HepG2 (cell line): ENCODE results near the gene ACVR1B. TPM values are rescaled to one million over a fixed set of nuclear protein-coding genes. Genes with fewer than 3 reads are reported as not detected.

ENCODE experiments used
- AKAP8 ChIP-seq: sonication (generic); formaldehyde crosslinking; IDR thresholded peaks from 2 replicates; pipeline ENCODE4 v1.5.1; 2020; ENCODE audit warnings: mild to moderate bottlenecking, missing genetic modification reagents
- CAMTA2 ChIP-seq: sonication (generic); formaldehyde crosslinking; IDR thresholded peaks from 2 replicates; pipeline ENCODE4 v1.4.0; 2020; ENCODE audit warnings: mild to moderate bottlenecking, missing genetic modification reagents, borderline replicate concordance
- FOXC1 ChIP-seq: sonication (generic); formaldehyde crosslinking; IDR thresholded peaks from 2 replicates; pipeline ENCODE4 v1.8.0; 2022; ENCODE audit warnings: mild to moderate bottlenecking, missing genetic modification reagents, borderline replicate concordance
- HOXA9 ChIP-seq: sonication (generic); formaldehyde crosslinking; IDR thresholded peaks from 2 replicates; pipeline ENCODE4 v1.8.1; 2022; ENCODE audit warnings: missing genetic modification reagents, mild to moderate bottlenecking, moderate library complexity, borderline replicate concordance
- KDM6A ChIP-seq: IDR thresholded peaks from 2 replicates; pipeline ENCODE4 v1.6.1; 2016; ENCODE audit warnings: low read depth
- MATR3 ChIP-seq: sonication (generic); formaldehyde crosslinking; IDR thresholded peaks from 2 replicates; pipeline ENCODE4 v1.4.0; 2020; ENCODE audit warnings: missing genetic modification reagents
- NFIC ChIP-seq: IDR thresholded peaks from 2 replicates; pipeline ENCODE4 v1.6.1; 2012; ENCODE audit warnings: mild to moderate bottlenecking, low read length, inconsistent platforms
- NKX3-1 ChIP-seq: sonication (generic); formaldehyde crosslinking; IDR thresholded peaks from 2 replicates; pipeline ENCODE4 v1.5.0; 2020; ENCODE audit warnings: missing genetic modification reagents
- RBAK ChIP-seq: sonication (generic); formaldehyde crosslinking; IDR thresholded peaks from 2 replicates; pipeline ENCODE4 v1.5.1; 2020; ENCODE audit warnings: mild to moderate bottlenecking, missing genetic modification reagents
- RBM22 ChIP-seq: fragments of 200-400 bp; formaldehyde crosslinking; optimal IDR thresholded peaks from 2 replicates; pipeline ENCODE3; 2017; ENCODE audit warnings: mild to moderate bottlenecking, low read length, moderate library complexity
- RFX1 ChIP-seq: fragments of 450-650 bp; IDR thresholded peaks from 2 replicates; pipeline ENCODE4 v1.6.1; 2017
- SP5 ChIP-seq: IDR thresholded peaks from 2 replicates; pipeline ENCODE4 v1.6.1; 2016; ENCODE audit warnings: low read depth, borderline replicate concordance
- SPEN ChIP-seq: sonication (generic); formaldehyde crosslinking; IDR thresholded peaks from 2 replicates; pipeline ENCODE4 v1.5.1; 2020; ENCODE audit warnings: low read depth, mild to moderate bottlenecking, missing genetic modification reagents
- TCF12 ChIP-seq, 2 experiments: fragments of 450-650 bp in 1 of 2; sonication (generic) in 1 of 2; formaldehyde crosslinking in 1 of 2; IDR thresholded peaks; 2 replicates each; pipeline versions ENCODE4 v1.6.1 to v1.8.0; 2017 to 2022; ENCODE audit warnings: antibody characterized with exemption in 1 of 2, mild to moderate bottlenecking in 1 of 2, missing genetic modification reagents in 1 of 2, moderate library complexity in 1 of 2
- ZFX ChIP-seq: sonication (generic); formaldehyde crosslinking; IDR thresholded peaks from 2 replicates; pipeline ENCODE4 v1.4.0; 2020; ENCODE audit warnings: mild to moderate bottlenecking, low read depth, missing genetic modification reagents, moderate library complexity
- ZNF264 ChIP-seq: sonication (generic); formaldehyde crosslinking; IDR thresholded peaks from 2 replicates; pipeline ENCODE4 v1.4.0; 2020; ENCODE audit warnings: missing genetic modification reagents
- ZNF3 ChIP-seq: IDR thresholded peaks from 2 replicates; pipeline ENCODE4 v1.7.0; 2017; ENCODE audit warnings: inconsistent platforms
- ZNF616 ChIP-seq: sonication (generic); formaldehyde crosslinking; IDR thresholded peaks from 2 replicates; pipeline ENCODE4 v1.5.0; 2020; ENCODE audit warnings: low read depth, mild to moderate bottlenecking, missing genetic modification reagents
- ZNF761 ChIP-seq: sonication (generic); formaldehyde crosslinking; conservative IDR thresholded peaks from 2 replicates; pipeline ENCODE4 v1.4.0; 2020; ENCODE audit warnings: mild to moderate bottlenecking, missing genetic modification reagents
- ZNF83 ChIP-seq: sonication (generic); formaldehyde crosslinking; IDR thresholded peaks from 2 replicates; pipeline ENCODE4 v1.4.0; 2020; ENCODE audit warnings: missing genetic modification reagents, mild to moderate bottlenecking, borderline replicate concordance
- polyA plus RNA-seq, 8 experiments: library from polyadenylated mRNA; depleted of rRNA in 3 of 8; stranded (reverse) in 7 of 8; unstranded in 1 of 8; fragments of >200 nt; fragmentation: Illumina TruSeq in 4 of 8; extraction: Trizol in 4 of 8; gene quantifications; 2 replicates each; pipeline versions ENCODE4 v1.2.1 to v1.2.3, GENCODE V29; 2011 to 2016; ENCODE audit warnings: low read depth in 4 of 8, missing spikeins in 1 of 8, mixed read lengths in 1 of 8; ENCODE audit not compliant: insufficient read depth in 1 of 8
- total RNA-seq, 5 experiments: library from RNA; depleted of rRNA; stranded (reverse); fragments of >200 nt; fragmentation: Illumina TruSeq; extraction: Trizol; gene quantifications; 2 replicates each; pipeline ENCODE4 v1.2.3, GENCODE V29; 2016; ENCODE audit warnings: low read depth in 1 of 5
- TF ChIP-seq, protein P1 (sequence below): conservative IDR thresholded peaks from 2 replicates; pipeline ENCODE4 v1.6.1; 2018; ENCODE audit warnings: missing genetic modification reagents
- TF ChIP-seq, protein P2 (sequence below): sonication (generic); formaldehyde crosslinking; IDR thresholded peaks from 2 replicates; pipeline ENCODE4 v1.5.0; 2020; ENCODE audit warnings: missing genetic modification reagents
- TF ChIP-seq, protein P3 (sequence below): IDR thresholded peaks from 2 replicates; pipeline ENCODE4 v1.6.1; 2016; ENCODE audit warnings: low read depth, control low read depth
- TF ChIP-seq, protein P4 (sequence below): sonication (generic); formaldehyde crosslinking; IDR thresholded peaks from 2 replicates; pipeline ENCODE4 v1.9.0; 2021; ENCODE audit warnings: missing genetic modification reagents, mild to moderate bottlenecking, borderline replicate concordance
- TF ChIP-seq, protein P5 (sequence below): sonication (generic); formaldehyde crosslinking; IDR thresholded peaks from 2 replicates; pipeline ENCODE4 v1.8.1; 2023; ENCODE audit warnings: mild to moderate bottlenecking, missing genetic modification reagents

The ACVR1B gene
- total and polyA plus RNA-seq, 2 of the 13 experiments (the other 11 are each of a cell fraction or from before 2014, with no cell fraction given), result 8.9 to 12.1 TPM

DNA sequence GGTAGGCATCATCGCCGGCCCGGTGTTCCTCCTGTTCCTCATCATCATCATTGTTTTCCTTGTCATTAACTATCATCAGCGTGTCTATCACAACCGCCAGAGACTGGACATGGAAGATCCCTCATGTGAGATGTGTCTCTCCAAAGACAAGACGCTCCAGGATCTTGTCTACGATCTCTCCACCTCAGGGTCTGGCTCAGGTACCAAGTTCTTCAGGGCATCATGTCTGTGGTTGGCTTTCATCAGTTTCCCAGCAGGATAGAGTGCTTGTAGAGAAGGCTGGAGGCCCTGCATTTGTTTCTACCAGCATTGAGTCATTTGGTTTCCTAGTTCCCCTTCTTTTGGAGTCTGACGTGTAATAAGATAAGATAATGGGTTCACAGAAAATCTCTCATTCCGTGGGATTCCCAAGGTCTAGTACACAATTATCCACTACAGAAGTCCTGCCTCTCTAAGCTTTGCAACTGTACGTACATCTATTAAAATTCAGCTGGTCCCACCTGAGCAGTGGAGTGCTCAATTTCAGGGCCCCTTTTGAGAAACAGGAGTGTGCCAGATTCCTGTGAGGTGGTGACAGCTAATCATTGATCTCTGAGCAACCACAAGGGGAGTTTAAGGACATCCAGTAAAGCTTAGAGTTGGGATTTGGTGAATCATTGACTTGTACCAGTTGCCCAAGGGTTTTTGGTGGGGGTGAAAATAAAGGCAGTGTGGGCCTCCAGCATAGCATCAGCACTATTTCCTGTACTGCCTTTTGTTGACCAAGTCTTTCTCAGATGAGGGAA is 25.1 kb downstream of the ACVR1B start (continued):
- TF ChIP-seq, protein P1, sequence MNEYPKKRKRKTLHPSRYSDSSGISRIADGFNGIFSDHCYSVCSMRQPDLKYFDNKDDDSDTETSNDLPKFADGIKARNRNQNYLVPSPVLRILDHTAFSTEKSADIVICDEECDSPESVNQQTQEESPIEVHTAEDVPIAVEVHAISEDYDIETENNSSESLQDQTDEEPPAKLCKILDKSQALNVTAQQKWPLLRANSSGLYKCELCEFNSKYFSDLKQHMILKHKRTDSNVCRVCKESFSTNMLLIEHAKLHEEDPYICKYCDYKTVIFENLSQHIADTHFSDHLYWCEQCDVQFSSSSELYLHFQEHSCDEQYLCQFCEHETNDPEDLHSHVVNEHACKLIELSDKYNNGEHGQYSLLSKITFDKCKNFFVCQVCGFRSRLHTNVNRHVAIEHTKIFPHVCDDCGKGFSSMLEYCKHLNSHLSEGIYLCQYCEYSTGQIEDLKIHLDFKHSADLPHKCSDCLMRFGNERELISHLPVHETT, result 0 out of 2 replicates have a peak, but pooled peaks have one; percentile 31
- TF ChIP-seq SP5 (CRISPR knock-in tag) (no peak), KDM6A (CRISPR knock-in tag) (peak; percentile 74; the same call in 1 of the 2 replicates), ZFX (CRISPR knock-in tag) (peak; percentile 25; the same call in 1 of the 2 replicates), ZNF264 (CRISPR knock-in tag) (peak; percentile 20; the same call in 1 of the 2 replicates), NKX3-1 (no peak), RFX1 (no peak), ZNF3 (CRISPR knock-in tag) (no peak), RBM22 (no peak), AKAP8 (CRISPR knock-in tag) (no peak), MATR3 (CRISPR knock-in tag) (no peak), RBAK (CRISPR knock-in tag) (no peak), HOXA9 (CRISPR knock-in tag) (no peak), FOXC1 (CRISPR knock-in tag) (no peak), ZNF83 (CRISPR knock-in tag) (no peak), ZNF616 (CRISPR knock-in tag) (no peak), TCF12 (IDR thresholded peaks at IDR 0.05) (no peak), TCF12 (CRISPR knock-in tag; IDR thresholded peaks at IDR 0.05) (no peak), SPEN (CRISPR knock-in tag) (no peak), NFIC (no peak), ZNF761 (CRISPR knock-in tag) (no peak), CAMTA2 (CRISPR knock-in tag) (no peak)
- TF ChIP-seq, protein P2, sequence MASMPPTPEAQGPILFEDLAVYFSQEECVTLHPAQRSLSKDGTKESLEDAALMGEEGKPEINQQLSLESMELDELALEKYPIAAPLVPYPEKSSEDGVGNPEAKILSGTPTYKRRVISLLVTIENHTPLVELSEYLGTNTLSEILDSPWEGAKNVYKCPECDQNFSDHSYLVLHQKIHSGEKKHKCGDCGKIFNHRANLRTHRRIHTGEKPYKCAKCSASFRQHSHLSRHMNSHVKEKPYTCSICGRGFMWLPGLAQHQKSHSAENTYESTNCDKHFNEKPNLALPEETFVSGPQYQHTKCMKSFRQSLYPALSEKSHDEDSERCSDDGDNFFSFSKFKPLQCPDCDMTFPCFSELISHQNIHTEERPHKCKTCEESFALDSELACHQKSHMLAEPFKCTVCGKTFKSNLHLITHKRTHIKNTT (CRISPR knock-in tag), result no peak
- TF ChIP-seq, protein P3, sequence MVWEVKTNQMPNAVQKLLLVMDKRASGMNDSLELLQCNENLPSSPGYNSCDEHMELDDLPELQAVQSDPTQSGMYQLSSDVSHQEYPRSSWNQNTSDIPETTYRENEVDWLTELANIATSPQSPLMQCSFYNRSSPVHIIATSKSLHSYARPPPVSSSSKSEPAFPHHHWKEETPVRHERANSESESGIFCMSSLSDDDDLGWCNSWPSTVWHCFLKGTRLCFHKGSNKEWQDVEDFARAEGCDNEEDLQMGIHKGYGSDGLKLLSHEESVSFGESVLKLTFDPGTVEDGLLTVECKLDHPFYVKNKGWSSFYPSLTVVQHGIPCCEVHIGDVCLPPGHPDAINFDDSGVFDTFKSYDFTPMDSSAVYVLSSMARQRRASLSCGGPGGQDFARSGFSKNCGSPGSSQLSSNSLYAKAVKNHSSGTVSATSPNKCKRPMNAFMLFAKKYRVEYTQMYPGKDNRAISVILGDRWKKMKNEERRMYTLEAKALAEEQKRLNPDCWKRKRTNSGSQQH, result no peak
- TF ChIP-seq, protein P4, sequence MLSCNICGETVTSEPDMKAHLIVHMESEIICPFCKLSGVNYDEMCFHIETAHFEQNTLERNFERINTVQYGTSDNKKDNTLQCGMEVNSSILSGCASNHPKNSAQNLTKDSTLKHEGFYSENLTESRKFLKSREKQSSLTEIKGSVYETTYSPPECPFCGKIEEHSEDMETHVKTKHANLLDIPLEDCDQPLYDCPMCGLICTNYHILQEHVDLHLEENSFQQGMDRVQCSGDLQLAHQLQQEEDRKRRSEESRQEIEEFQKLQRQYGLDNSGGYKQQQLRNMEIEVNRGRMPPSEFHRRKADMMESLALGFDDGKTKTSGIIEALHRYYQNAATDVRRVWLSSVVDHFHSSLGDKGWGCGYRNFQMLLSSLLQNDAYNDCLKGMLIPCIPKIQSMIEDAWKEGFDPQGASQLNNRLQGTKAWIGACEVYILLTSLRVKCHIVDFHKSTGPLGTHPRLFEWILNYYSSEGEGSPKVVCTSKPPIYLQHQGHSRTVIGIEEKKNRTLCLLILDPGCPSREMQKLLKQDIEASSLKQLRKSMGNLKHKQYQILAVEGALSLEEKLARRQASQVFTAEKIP, result no peak
- TF ChIP-seq, protein P5, sequence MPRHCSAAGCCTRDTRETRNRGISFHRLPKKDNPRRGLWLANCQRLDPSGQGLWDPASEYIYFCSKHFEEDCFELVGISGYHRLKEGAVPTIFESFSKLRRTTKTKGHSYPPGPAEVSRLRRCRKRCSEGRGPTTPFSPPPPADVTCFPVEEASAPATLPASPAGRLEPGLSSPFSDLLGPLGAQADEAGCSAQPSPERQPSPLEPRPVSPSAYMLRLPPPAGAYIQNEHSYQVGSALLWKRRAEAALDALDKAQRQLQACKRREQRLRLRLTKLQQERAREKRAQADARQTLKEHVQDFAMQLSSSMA (CRISPR knock-in tag), result no peak
